GM19324 (cell line): ENCODE measurements around the gene CFHR1.

ENCODE experiments used
- ATAC-seq: cut with Tn5 transposase; IDR thresholded peaks from one replicate; pipeline ENCODE4 v1.9.1; 2021; ENCODE audit warnings: mild to moderate bottlenecking, moderate library complexity; ENCODE audit not compliant: unreplicated experiment, low FRiP score

Gene CFHR1

GRCh38 chr1:196873385-196873784 is 53.9 kb downstream of the CFHR1 start:
- ATAC-seq = no peak

GRCh38 chr1:196875935-196876334 is 56.4 kb downstream of the CFHR1 start:
- ATAC-seq = no peak

GRCh38 chr1:196877964-196878363 is 58.4 kb downstream of the CFHR1 start:
- ATAC-seq = no peak
